Retina (tissue), 1 donor: Measurements from ENCODE around the gene PTPRN2.
"Not testable (repeated sequence)": the region's sequence is repeated elsewhere in the genome, so short reads cannot be mapped to it uniquely, and the experiment has no call there.

Source experiments
- DNase-seq: peaks from one replicate; pipeline ENCODE4 v3.0.0-alpha.2; 2016

The PTPRN2 gene

GRCh38 chr7:158458716-158459282 lies 128.8 kb downstream of the PTPRN2 start:
- no peak for DNase-seq

GRCh38 chr7:158458096-158458495 lies 129.5 kb downstream of the PTPRN2 start:
- no peak for DNase-seq

- DNase-seq: not testable (repeated sequence)
Measured at GRCh38 chr7:158457586-158457985, 130.0 kb downstream of the PTPRN2 start.

GRCh38 chr7:158454631-158455030 lies 133.0 kb downstream of the PTPRN2 start:
- no peak for DNase-seq

- no peak for DNase-seq
Measured at GRCh38 chr7:158453663-158454062, 134.0 kb downstream of the PTPRN2 start.

- DNase-seq: no peak
Measured at GRCh38 chr7:158452331-158452730, 135.3 kb downstream of the PTPRN2 start.

GRCh38 chr7:158450476-158451124 lies 137.0 kb downstream of the PTPRN2 start:
- DNase-seq: no peak

GRCh38 chr7:158449942-158450341 lies 137.7 kb downstream of the PTPRN2 start:
- no peak for DNase-seq

- DNase-seq: no peak
Measured at GRCh38 chr7:158449266-158449665, 138.4 kb downstream of the PTPRN2 start.

GRCh38 chr7:158448430-158449100 lies 139.1 kb downstream of the PTPRN2 start:
- DNase-seq: no peak

- DNase-seq: peak; percentile 41
Measured at GRCh38 chr7:158447506-158448171, 140.0 kb downstream of the PTPRN2 start.

- no peak for DNase-seq
Measured at GRCh38 chr7:158447151-158447505, 140.5 kb downstream of the PTPRN2 start.

- no peak for DNase-seq
Measured at GRCh38 chr7:158446706-158447105, 140.9 kb downstream of the PTPRN2 start.

- DNase-seq: no peak
Measured at GRCh38 chr7:158446281-158446680, 141.3 kb downstream of the PTPRN2 start.

- no peak for DNase-seq
Measured at GRCh38 chr7:158445421-158446175, 142.0 kb downstream of the PTPRN2 start.

GRCh38 chr7:158444501-158445420 lies 142.9 kb downstream of the PTPRN2 start:
- DNase-seq: no peak

- DNase-seq: no peak
Measured at GRCh38 chr7:158443688-158444483, 143.7 kb downstream of the PTPRN2 start.

GRCh38 chr7:158443014-158443687 lies 144.5 kb downstream of the PTPRN2 start:
- DNase-seq: no peak

- no peak for DNase-seq
Measured at GRCh38 chr7:158442260-158442659, 145.4 kb downstream of the PTPRN2 start.

- DNase-seq: no peak
Measured at GRCh38 chr7:158439035-158439434, 148.6 kb downstream of the PTPRN2 start.
